EL (cell line): ENCODE data around the gene PHKG1.
A peak's percentile ranks its signal among the peaks of the same experiment; 100 is the strongest.
"Not testable (repeated sequence)": the region's sequence is repeated elsewhere in the genome, so short reads cannot be mapped to it uniquely, and the experiment has no call there.

Experiments
- DNase-seq: peaks from one replicate; pipeline ENCODE4 v3.0.0-alpha.2; 2016

PHKG1 gene

DNA sequence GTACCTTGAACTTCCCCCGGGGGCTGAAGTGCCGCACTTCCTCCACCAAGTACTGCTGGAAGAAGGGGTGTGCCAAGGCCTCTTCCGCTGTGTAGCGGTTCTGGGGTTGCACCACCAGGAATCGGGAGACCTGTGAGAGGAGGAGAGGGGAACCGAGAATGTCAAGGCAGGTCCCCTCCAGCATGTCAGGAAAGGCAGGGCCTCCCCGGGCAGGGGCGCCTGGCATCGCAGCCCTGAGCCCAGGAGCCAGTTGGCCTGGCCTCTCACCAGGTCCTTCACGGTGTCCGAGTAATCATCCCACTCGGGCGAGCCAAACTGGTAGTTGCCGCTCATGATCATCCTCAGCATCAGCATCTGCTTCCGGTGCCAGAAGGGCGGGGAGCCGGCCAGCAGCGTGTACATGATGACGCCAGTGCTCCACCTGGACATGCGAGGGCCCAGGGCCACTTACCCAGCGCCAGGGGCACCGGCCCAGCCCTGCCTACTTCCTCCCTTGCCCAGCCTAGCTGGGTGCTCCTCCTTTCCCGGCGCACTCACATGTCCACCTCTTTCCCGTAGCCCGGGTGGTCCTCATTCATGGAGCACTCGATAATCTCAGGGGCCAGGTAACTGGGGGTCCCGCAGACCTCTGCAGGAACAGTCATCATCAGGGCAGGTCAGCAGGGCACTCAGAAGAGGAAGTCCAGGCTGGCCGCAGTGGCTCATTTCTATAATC is 11.0 kb downstream of the PHKG1 start:
- DNase-seq = no peak

DNA sequence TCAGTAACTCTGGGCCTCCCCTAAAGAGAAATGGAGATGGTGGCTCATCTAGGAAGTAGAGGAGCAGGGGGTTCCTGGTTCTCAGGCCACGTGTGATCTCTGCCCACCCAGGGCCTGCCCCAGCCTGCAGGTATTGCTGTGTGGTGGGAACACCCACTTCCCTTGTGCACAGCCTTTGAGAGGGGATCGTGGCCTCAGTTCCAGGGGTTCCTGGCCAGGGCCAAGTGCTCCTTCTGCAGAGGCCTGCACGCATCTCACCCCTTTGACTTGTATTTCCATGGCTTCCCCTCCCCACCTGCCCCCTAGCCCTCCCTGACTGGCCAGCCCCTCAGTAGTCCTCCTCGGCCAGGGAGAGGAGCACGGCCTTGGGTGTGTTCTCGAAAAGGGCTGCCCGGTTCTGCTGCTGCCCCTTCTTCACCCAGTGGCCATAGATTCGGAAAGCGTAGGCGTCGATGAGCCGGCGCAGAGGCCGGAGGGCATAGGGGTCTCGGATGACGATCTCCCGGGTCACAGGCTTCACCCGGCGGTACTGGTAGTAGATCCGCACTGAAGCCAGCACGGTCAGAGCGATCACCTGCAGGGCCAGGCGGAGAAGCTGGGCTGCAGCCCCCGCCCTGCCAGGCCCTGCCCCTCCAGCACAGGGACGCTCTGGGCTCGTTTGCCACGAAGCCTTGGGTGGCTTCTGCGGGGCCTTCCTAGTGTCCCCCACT is 11.9 kb downstream of the PHKG1 start:
- not testable (repeated sequence) for DNase-seq

DNA sequence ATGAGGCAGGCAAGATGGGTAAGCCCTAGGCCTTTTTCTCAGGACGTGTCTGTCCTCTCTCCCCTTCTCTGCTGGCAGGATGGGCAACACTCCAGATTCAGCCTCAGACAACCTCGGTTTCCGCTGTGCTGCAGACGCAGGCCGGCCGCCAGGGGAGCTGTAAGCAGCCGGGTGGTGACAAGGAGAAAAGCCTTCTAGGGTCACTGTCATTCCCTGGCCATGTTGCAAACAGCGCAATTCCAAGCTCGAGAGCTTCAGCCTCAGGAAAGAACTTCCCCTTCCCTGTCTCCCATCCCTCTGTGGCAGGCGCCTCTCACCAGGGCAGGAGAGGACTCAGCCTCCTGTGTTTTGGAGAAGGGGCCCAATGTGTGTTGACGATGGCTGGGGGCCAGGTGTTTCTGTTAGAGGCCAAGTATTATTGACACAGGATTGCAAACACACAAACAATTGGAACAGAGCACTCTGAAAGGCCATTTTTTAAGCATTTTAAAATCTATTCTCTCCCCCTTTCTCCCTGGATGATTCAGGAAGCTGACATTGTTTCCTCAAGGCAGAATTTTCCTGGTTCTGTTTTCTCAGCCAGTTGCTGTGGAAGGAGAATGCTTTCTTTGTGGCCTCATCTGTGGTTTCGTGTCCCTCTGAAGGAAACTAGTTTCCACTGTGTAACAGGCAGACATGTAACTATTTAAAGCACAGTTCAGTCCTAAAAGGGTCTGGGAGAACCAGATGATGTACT is 13.1 kb downstream of the PHKG1 start:
- DNase-seq = peak; percentile 58

DNA sequence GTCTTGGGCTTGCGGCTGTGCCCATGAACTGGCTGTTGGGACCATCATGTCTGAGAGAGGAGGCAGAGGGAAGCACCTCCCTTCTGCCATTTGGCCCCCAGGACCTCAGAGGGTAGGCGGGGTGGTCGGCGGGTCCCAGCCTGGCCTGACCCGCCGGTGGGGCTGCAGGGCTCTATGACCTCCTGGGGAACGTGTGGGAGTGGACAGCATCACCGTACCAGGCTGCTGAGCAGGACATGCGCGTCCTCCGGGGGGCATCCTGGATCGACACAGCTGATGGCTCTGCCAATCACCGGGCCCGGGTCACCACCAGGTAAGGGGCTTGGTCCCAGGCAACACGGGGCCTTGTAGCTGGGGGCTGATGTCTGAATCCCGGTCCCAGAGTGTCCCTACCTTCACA is 14.6 kb downstream of the PHKG1 start:
- DNase-seq = no peak

DNA sequence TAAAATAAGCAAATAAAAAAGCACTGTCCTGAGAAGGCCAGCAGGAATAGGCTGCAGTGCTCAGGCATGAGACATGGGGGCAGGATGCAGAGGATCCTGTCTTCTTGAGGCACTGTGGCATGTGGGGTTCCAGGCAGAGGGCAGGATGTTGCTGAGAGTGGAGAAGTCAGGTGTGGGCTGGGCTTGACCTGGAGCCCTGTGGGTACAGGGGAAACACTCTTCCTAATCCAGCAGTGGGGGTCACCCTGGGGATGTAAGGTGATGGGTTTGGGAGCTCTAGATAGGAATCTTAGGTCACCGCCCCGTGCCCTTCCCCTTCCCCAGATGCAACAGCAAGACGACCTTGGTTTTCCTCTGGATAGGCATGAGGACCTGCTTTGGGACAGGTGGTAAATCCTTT is 15.1 kb downstream of the PHKG1 start:
- no peak for DNase-seq

DNA sequence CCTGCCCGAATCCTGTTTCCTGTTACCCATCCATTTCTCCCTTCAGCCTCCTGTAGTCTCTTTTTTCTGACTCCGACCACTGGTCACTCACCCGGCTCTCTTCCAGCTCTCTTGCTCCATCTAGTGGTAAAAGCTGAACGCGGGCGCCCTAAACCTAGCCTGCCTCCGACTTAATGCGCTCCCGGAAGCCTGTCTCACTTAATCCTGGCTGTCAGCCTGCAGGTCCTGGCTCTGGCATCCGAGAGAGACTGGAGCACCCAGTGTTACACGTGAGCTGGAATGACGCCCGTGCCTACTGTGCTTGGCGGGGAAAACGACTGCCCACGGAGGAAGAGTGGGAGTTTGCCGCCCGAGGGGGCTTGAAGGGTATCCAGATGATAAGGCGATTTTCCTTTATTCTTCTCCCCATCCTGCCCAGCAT is 18.4 kb downstream of the PHKG1 start:
- DNase-seq = peak; percentile 84

DNA sequence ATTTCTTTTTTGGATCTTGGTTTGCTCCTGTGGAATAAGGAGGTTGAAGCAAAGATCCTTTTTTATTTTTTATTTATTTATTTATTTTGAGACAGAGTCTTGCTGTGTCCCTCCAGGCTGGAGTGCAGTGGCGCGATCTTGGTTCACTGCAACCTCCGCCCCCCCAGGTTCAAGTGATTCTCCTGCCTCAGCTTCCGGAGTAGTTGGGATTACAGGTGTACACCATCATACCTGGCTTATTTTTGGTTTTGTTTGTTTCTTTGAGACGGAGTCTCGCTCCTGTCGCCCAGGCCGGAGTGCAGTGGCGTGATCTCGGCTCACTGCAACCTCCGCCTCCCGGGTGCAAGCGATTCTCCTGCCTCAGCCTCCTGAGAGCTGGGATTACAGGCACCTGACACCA is 26.4 kb downstream of the PHKG1 start:
- DNase-seq = not testable (repeated sequence)

DNA sequence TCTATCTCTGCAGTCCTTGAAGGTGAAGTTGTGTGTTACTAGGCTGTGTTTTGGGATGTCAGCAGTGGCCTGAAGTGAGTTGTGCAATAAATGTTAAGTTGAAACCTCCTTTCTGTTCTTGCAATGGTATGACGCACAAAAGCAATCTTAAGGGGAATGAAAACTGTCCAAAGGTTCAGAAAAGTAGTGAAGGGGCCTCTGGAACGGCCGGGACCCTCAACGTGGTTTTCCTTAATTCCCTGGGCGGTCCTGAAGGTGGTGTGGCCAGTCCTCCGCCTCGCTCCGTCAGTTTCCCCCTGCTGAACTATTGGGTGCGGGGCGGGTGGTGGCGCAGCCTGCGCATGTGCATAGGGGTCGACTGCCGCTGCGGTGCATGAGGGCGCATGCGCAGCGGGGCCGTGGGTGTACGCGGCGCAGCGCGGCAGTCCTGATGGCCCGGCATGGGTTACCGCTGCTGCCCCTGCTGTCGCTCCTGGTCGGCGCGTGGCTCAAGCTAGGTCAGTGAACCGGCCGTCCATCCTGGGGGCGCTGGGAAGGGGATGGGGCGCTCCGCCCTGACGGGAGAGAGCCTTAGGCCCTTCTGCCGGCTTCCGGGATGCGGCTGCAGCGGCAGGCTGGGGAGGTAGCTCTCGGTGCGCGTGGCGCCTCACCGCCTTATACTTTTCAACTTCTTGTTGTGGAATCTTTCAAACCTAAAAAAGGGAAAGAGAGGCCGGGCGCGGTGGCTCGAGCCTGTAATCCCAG is 28.7 kb downstream of the PHKG1 start, which contains the start of gene SUMF2:
Gene SUMF2, plus strand, starts transcription at position 405 of the 744 bp plus-strand sequence. Its CDS starts 26 bp downstream, at position 431.
- peak; percentile 88 for DNase-seq

DNA sequence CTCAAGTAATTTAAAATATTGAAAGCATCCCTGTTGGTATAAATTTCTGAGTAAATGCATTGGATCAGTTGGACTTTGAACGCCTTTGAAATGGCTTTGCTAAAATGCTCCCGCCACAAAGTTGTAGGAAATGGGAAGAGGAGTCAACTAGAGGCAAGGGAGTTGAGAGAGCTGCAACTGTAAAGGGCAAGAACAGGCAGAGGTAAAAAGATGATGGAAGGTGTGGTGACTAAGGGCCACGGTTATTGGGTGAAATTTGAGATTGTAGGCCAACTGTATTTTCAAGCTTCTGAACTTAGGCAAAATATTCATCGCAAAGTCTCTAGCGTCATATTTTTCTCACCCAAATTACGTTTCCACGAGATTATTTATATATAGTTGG is 29.3 kb downstream of the PHKG1 start:
- no peak for DNase-seq

DNA sequence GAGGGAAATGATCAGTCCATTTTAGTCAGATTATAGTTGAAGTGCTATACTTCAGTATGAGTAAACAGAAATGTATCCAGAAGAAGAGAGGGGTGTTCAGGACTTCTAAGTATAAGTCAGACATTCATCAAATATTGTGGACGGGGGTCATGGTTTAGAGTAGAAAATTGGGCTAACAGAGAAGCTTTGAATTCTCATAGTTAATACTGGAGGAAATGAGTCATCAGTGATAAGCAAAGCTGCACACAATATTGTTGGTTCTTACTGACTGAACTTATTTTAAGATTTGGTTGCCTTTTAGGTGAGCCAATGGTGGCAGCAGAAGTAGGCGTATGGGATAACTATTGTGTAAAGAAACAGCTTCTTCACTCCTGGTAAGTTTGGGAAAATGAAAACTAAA is 30.4 kb downstream of the PHKG1 start:
- peak; percentile 81 for DNase-seq

DNA sequence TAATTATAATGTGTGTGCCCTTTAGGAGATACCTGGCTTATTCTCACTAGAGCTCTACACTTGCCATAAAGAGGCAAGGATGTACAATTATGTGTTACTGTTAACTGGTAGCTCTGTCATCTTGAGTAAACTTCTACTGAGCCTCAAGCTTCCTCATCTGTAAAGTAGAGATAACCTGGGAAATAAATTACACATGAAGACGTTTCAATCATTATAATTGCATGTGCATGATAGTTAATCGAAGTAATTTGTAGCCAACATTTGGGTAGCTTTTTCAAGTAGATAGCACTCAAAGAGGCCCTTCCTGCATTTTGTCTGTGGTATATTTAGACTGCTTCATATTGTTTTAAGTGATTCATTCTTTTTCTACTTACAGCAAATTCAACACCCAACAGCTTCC is 38.8 kb downstream of the PHKG1 start:
- no peak for DNase-seq

DNA sequence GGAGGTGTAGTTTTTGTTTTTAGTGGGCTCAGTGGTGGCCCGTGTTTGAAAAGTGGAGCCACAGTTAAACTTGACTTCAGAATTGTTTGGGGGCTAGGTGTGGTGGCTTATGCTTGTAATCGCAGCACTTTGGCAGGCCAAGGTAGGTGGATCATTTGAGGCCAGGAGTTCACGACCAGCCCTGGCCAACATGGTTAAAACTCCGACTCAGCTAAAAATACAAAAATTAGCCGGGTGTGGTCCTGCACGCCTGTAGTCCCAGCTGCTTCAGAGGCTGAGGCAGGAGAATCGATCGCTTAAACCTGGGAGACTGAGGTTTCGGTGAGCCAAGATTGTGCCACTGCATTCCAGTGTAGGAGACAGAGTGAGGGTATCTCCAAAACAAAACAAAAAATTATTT is 39.4 kb downstream of the PHKG1 start:
- no peak for DNase-seq

DNA sequence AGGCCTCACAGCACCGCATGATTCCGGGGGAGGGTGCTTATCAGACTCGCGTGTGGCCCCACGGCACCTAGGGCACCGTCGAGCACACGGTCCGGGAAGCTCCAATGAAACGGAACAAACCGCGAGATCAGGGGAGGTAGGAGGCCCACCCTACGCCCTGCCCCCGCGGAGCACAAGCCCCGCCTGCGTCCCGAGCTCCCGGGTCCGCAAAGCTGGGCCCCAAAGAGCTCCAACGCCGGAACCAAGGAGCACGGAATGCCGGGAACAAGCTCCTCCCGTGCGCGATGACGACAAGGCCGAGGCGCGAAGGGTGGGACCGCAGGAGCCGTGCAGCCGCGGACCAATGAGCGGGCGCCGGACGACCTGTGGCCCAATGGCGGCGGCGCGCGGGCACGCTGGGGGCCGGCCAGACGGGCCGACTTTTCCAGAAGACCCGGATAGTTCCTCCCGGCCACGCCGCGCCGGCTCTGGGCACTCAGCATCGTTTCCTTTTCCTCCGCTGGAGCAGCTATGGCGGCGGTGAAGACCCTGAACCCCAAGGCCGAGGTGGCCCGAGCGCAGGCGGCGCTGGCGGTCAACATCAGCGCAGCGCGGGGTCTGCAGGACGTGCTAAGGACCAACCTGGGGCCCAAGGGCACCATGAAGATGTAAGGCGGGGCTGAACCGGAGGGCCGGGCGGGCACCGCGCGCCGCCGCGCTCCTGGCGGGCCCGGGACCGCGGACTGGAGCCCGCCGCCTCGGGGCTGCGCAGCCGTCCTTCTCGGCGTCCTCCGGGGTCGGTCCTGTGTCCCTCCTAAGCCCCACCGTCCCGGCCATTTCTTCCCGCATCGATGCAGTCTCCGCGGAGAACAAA is 41.2 kb downstream of the PHKG1 start, which contains the start of the genes CCT6A and PSPH:
Gene CCT6A, plus strand, starts transcription at position 427 of the 853 bp plus-strand sequence. Its CDS starts 84 bp downstream, at position 511.
Gene PSPH, minus strand, starts transcription at position 106 of the 853 bp plus-strand sequence. CDS start 30,232 bp downstream, outside the sequence.
- peak; percentile 99 for DNase-seq

DNA sequence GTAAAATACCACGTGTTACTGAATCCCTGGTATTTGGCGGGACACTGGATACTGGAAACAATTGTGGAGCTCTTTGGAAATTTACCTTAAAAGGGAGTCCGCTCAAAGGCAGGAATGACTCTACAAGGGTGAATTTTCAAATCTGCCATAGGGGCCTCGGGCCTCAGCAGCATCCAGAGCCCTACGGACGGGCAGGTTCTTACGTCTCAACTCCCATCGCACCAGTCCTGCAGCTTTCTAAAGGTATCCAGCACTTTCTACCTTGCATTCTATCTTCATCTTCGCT is 41.8 kb downstream of the PHKG1 start:
- DNase-seq = no peak

DNA sequence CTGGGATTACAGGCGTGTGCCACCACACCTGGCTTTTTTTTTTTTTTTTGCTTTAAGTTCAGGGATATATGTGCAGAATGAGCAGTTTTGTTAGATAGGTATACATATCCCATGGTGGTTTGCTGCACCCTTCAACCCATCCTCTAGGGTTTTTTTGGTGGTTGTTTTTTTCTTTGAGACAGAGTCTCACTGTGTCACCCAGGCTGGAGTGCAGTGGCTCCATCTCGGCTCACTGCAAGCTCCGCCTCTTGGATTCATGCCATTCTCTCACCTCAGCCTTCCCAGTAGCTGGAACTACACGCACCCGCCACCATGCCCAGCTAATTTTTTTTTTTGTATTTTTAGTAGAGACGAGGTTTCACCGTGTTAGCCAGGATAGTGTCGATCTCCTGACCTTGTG is 44.0 kb downstream of the PHKG1 start:
- DNase-seq = peak; percentile 7

DNA sequence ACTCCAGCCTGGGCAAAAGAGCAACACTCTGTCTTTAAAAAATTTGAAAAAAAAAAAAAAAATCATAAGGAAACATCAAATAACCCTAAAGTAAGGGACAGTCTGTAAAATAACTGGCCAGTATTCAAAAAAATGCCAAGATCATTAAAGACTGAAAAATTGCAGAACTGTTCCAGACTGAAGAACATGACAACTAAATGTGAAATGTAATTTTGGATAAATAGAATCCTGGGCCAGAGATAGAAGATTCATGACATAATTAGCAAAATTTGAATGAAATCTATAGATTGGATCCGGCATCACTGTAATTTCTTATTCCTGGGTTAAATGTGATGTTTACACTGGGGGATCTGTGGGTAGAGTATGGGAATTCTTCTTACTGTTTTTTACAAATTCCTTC is 44.5 kb downstream of the PHKG1 start:
- DNase-seq = no peak

DNA sequence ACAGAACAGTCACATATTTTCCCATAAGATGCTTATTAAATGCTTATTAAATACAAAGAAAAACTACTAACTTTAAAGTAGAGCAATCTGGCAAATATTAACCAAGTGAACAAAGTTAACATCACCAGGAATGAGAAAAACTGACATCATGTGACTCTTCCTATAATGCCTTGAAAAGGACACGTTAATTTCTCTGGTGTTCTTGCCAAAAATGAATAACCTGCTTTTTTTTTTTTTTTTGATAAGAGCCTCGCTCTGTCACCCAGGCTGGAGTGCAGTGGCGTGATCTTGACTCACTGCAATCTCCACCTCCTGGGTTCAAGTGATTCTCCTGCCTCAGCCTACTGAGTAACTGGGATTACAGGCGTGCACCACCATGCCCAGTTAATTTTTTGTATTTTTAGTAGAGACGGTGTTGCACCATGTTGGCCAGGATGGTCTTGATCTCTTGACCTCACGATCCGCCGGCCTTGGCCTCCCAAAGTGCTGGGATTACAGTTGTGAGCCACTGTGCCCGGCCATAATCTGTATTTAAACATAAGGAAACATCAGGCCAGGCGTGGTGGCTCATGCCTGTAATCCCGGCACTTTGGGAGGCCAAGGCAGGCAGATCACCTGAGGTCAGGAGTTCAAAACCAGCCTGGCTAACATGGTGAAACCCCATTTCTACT is 45.2 kb downstream of the PHKG1 start:
- not testable (repeated sequence) for DNase-seq

DNA sequence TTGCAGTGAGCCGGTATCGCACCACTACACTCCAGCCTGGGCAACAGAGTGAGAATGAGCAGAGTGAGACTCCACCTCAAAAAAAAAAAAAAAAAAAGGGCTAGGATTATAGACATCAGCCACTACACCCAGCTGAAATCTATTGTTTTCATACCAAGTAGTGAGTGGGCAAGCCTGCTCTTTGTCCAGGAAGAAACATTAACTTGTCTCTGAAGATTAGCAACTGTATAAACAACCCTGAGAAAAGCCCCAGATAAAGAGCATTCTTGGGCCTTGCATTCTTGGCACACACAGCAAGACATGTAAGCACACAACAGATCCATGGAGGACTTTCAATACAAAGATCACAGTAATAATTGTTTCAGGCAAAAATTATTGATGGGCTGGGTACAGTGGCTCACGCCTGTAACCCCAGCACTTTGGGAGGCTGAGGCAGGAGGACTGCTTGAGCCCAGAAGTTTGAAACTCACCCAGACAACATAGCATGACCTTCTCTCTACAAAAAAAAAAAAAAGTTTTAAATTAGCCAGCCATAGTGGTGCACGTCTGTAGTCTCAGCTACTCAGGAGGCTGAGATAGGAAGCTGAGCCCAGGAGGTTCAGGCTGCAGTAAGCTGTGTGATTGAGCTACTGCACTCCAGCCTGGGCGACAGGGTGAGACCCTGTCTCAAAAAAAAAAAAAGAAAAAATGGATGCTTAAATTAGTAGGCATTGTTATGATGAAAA is 45.9 kb downstream of the PHKG1 start:
- peak; percentile 63 for DNase-seq

DNA sequence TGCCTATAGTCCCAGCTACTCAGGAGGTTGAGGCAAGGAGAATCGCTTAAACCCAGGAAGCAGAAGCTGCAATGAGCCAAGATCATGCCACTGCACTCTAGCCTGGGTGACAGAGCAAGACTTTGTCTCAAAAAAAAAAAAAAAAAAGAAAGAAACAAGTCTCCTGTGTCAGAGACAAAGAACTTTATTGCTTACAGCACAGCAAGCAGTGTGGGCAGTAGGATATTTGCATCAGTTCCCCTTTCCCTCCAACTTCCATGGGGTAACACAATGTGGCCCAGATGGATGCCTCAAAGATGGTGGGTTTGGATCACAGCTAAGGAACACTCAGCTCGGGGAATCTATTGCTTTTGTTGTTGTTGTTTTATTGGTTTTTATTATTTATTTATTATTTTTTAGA is 47.0 kb downstream of the PHKG1 start:
- DNase-seq = not testable (repeated sequence)

DNA sequence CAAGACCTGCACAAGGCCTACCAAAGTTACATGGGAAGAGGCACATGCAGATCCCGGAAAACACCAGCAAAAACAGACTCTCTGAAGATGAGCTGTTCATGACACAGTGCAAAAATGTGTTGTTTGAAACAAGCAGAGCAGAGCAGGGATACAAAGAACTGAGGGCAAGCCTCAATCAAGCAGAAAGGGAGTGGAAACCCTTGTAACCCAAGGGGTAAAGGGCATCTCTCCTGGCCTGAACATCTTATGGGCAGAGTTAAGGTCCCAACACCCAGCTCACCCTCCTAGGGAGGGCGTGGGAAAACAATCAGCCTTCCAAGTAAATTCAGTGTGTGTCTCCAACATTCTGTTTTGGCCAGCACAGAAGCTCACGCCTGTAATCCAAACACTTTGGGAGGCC is 52.0 kb downstream of the PHKG1 start:
- DNase-seq = no peak
